WTC11 (cell line): ENCODE data around the gene NCAPG. TPM values are rescaled to one million over a fixed set of nuclear protein-coding genes. Genes with fewer than 3 reads are reported as not detected.

Source experiments
- ATAC-seq: fragments of 200-7000 bp; cut with Tn5 transposase; 2 replicates; pipeline ENCODE4 v1.10.0; 2021; ENCODE audit warnings: mild to moderate bottlenecking, moderate library complexity
- CTCF ChIA-PET: fragments of 300-600 bp; sonication (Branson Sonifier 250); formaldehyde crosslinking; loops from one replicate; lab custom pipeline; 2021; ENCODE audit warnings: antibody characterized with exemption; lab: Charles Lee
- POLR2A ChIA-PET: fragments of 350-600 bp; sonication (Branson Sonifier 250); formaldehyde crosslinking; loops from one replicate; lab custom pipeline; 2021; ENCODE audit warnings: antibody characterized with exemption; lab: Charles Lee
- DNase-seq: peaks from one replicate; pipeline ENCODE4 v3.0.0; 2021; ENCODE audit warnings: low spot score
- H3K27ac Mint-ChIP-seq: 2 replicates; pipeline ENCODE4 v1.8.0; 2021; ENCODE audit warnings: mixed read lengths
- H3K27me3 Mint-ChIP-seq: 2 replicates; pipeline ENCODE4 v1.8.0; 2021; ENCODE audit warnings: low read depth, mild to moderate bottlenecking, moderate library complexity, mixed read lengths
- H3K36me3 Mint-ChIP-seq: 2 replicates; pipeline ENCODE4 v1.8.0; 2021; ENCODE audit warnings: mixed read lengths
- H3K4me1 Mint-ChIP-seq: 2 replicates; pipeline ENCODE4 v1.8.0; 2022; ENCODE audit warnings: mixed read lengths
- H3K4me3 Mint-ChIP-seq: 2 replicates; pipeline ENCODE4 v1.8.0; 2021; ENCODE audit warnings: mild to moderate bottlenecking, moderate library complexity, mixed read lengths
- H3K9me3 Mint-ChIP-seq: 2 replicates; pipeline ENCODE4 v1.8.0; 2021; ENCODE audit warnings: mixed read lengths
- AFF4 ChIP-seq: sonication (generic); formaldehyde crosslinking; IDR thresholded peaks from 2 replicates; pipeline ENCODE4 v1.8.1; 2023; ENCODE audit warnings: mild to moderate bottlenecking, missing genetic modification reagents, borderline replicate concordance
- CDX4 ChIP-seq: fragments of 250-450 bp; sonication (Bioruptor Pico); IDR thresholded peaks from 2 replicates; pipeline ENCODE4 v1.9.0; 2021; ENCODE audit warnings: moderate library complexity, mild to moderate bottlenecking, inconsistent platforms, borderline replicate concordance
- ELF4 ChIP-seq: sonication (generic); formaldehyde crosslinking; IDR thresholded peaks from 2 replicates; pipeline ENCODE4 v1.8.1; 2022; ENCODE audit warnings: low read depth, mild to moderate bottlenecking, moderate library complexity, missing genetic modification reagents
- EMX1 ChIP-seq: fragments of 250-450 bp; sonication (Bioruptor Pico); IDR thresholded peaks from 2 replicates; pipeline ENCODE4 v1.8.0; 2021; ENCODE audit warnings: mild to moderate bottlenecking
- FOXP4 ChIP-seq: sonication (generic); formaldehyde crosslinking; IDR thresholded peaks from 2 replicates; pipeline ENCODE4 v1.8.0; 2022; ENCODE audit warnings: mild to moderate bottlenecking, missing genetic modification reagents
- HMGA2 ChIP-seq: fragments of 250-450 bp; sonication (Bioruptor Pico); IDR thresholded peaks from 2 replicates; pipeline ENCODE4 v1.4.0; 2021; ENCODE audit warnings: mild to moderate bottlenecking, moderate library complexity
- HMGXB4 ChIP-seq: sonication (generic); formaldehyde crosslinking; IDR thresholded peaks from 2 replicates; pipeline ENCODE4 v1.8.1; 2023; ENCODE audit warnings: mild to moderate bottlenecking, moderate library complexity, missing genetic modification reagents
- KAT7 ChIP-seq: sonication (generic); formaldehyde crosslinking; IDR thresholded peaks from 2 replicates; pipeline ENCODE4 v1.8.1; 2023; ENCODE audit warnings: missing genetic modification reagents, mild to moderate bottlenecking, borderline replicate concordance
- NFE2L1 ChIP-seq: sonication (generic); formaldehyde crosslinking; IDR thresholded peaks from 2 replicates; pipeline ENCODE4 v1.8.1; 2023; ENCODE audit warnings: missing genetic modification reagents
- NR1H2 ChIP-seq: sonication (generic); formaldehyde crosslinking; IDR thresholded peaks from 2 replicates; pipeline ENCODE4 v1.9.0; 2021; ENCODE audit warnings: mild to moderate bottlenecking, moderate library complexity, missing genetic modification reagents
- NR3C1 ChIP-seq: sonication (generic); formaldehyde crosslinking; conservative IDR thresholded peaks from 2 replicates; pipeline ENCODE4 v1.8.1; 2023; ENCODE audit warnings: low read depth, mild to moderate bottlenecking, missing genetic modification reagents
- PRRX2 ChIP-seq: fragments of 250-450 bp; sonication (Bioruptor Pico); IDR thresholded peaks from 2 replicates; pipeline ENCODE4 v1.8.0; 2021; ENCODE audit warnings: mild to moderate bottlenecking
- RELA ChIP-seq: sonication (generic); formaldehyde crosslinking; IDR thresholded peaks from 2 replicates; pipeline ENCODE4 v1.8.1; 2022; ENCODE audit warnings: missing genetic modification reagents, mild to moderate bottlenecking, borderline replicate concordance
- RORB ChIP-seq: fragments of 250-450 bp; sonication (Bioruptor Pico); IDR thresholded peaks from 2 replicates; pipeline ENCODE4 v1.9.0; 2021; ENCODE audit warnings: mild to moderate bottlenecking
- TCF7 ChIP-seq: sonication (generic); formaldehyde crosslinking; IDR thresholded peaks from 2 replicates; pipeline ENCODE4 v1.8.0; 2022; ENCODE audit warnings: mild to moderate bottlenecking, low read depth, missing genetic modification reagents, moderate library complexity
- ZBTB43 ChIP-seq: sonication (generic); formaldehyde crosslinking; IDR thresholded peaks from 2 replicates; pipeline ENCODE4 v1.8.1; 2023; ENCODE audit warnings: mild to moderate bottlenecking, missing genetic modification reagents
- ZNF121 ChIP-seq: sonication (generic); formaldehyde crosslinking; IDR thresholded peaks from 2 replicates; pipeline ENCODE4 v1.8.0; 2023; ENCODE audit warnings: missing genetic modification reagents
- ZNF263 ChIP-seq: sonication (generic); formaldehyde crosslinking; IDR thresholded peaks from 2 replicates; pipeline ENCODE4 v1.8.1; 2022; ENCODE audit warnings: low read depth, mild to moderate bottlenecking, moderate library complexity, missing genetic modification reagents
- ZNF281 ChIP-seq: sonication (generic); formaldehyde crosslinking; IDR thresholded peaks from 2 replicates; pipeline ENCODE4 v1.8.0; 2023; ENCODE audit warnings: mild to moderate bottlenecking, missing genetic modification reagents
- ZNF317 ChIP-seq: sonication (generic); formaldehyde crosslinking; IDR thresholded peaks from 2 replicates; pipeline ENCODE4 v1.8.1; 2023; ENCODE audit warnings: low read depth, mild to moderate bottlenecking, moderate library complexity, missing genetic modification reagents, borderline replicate concordance
- ZNF416 ChIP-seq: fragments of 250-450 bp; sonication (Bioruptor Pico); IDR thresholded peaks from 2 replicates; pipeline ENCODE4 v1.9.0; 2021; ENCODE audit warnings: mild to moderate bottlenecking, inconsistent platforms
- total RNA-seq: library from RNA; stranded (reverse); gene quantifications from 3 replicates; pipeline ENCODE4 v1.2.3, GENCODE V29; 2021

The NCAPG gene
- total RNA-seq, 1 experiment from 2014 or later = 61.9 TPM

GRCh38 chr4:17763931-17764330, 46.8 kb upstream of the NCAPG start:
- DNase-seq = no peak
- peaks cover 25% of the 10 kb centered on the region for H3K9me3 Mint-ChIP-seq
- no peak for TF ChIP-seq ZNF121 (CRISPR knock-in tag)
- no peak for TF ChIP-seq TCF7 (CRISPR knock-in tag)
- no peak for TF ChIP-seq NR1H2 (CRISPR knock-in tag)
- TF ChIP-seq AFF4 (CRISPR knock-in tag) = no peak
- no peak for TF ChIP-seq ZNF317 (CRISPR knock-in tag)
- TF ChIP-seq HMGA2 = no peak
- TF ChIP-seq NR3C1 (CRISPR knock-in tag) = no peak
- TF ChIP-seq, all 79 proteins: peak for 0
- Mint-ChIP-seq H3K27me3 (no peaks in the 10 kb centered on the region; the same call in 1 of the 2 replicates), H3K27ac (no peak overlapping the region), H3K4me3 (no peak overlapping the region), H3K4me1 (peaks cover 14% of the 10 kb centered on the region), H3K36me3 (peaks cover 17% of the 10 kb centered on the region)
- ChIA-PET CTCF (interaction anchor here (0.7 kb wide), 1 partner anchor 292 kb away, joined by 3 read pairs; no protein-coding TSS in a partner anchor), POLR2A (no interaction called here)
- ATAC-seq = no peak

- ChIA-PET CTCF (no interaction called here), POLR2A (no interaction called here)
- H3K4me1 Mint-ChIP-seq = peaks cover 10% of the 10 kb centered on the region
- peaks cover 17% of the 10 kb centered on the region for H3K36me3 Mint-ChIP-seq
- H3K4me3 Mint-ChIP-seq = no peak overlapping the region
- ATAC-seq = no peak
- no peak overlapping the region for H3K27ac Mint-ChIP-seq
- no peak for DNase-seq
- peaks cover 25% of the 10 kb centered on the region for H3K9me3 Mint-ChIP-seq
- H3K27me3 Mint-ChIP-seq = no peaks in the 10 kb centered on the region; the same call in 1 of the 2 replicates
- TF ChIP-seq ZNF416 (CRISPR knock-in tag) (no peak), ZNF281 (CRISPR knock-in tag) (no peak), RELA (no peak), FOXP4 (CRISPR knock-in tag) (no peak), ZNF263 (CRISPR knock-in tag) (no peak), HMGXB4 (no peak), ELF4 (no peak), NFE2L1 (no peak), RORB (CRISPR knock-in tag) (no peak), PRRX2 (no peak), CDX4 (CRISPR knock-in tag) (no peak), ZNF317 (CRISPR knock-in tag) (no peak), ZBTB43 (CRISPR knock-in tag) (no peak), TCF7 (CRISPR knock-in tag) (no peak), EMX1 (CRISPR knock-in tag) (no peak), KAT7 (no peak)
Measured at GRCh38 chr4:17765514-17766286, 45.1 kb upstream of the NCAPG start.
